ENCODE measurements around the gene LAMA4.

Gene LAMA4

GRCh38 chr6:112237066-112237465 lies 17.3 kb downstream of the LAMA4 start:
- DNase-seq (ENCODE audit: low spot score): no peak

- no peak for DNase-seq (ENCODE audit: low spot score)
These were observed 18.4 kb downstream of the LAMA4 start for GRCh38 chr6:112235956-112236355.

- DNase-seq (ENCODE audit: low spot score): no peak
These were observed 19.8 kb downstream of the LAMA4 start for GRCh38 chr6:112234601-112235000.

- DNase-seq (ENCODE audit: low spot score): peak; percentile 55
These were observed 20.5 kb downstream of the LAMA4 start for GRCh38 chr6:112233847-112234246.

GRCh38 chr6:112232845-112233256 lies 21.5 kb downstream of the LAMA4 start:
- DNase-seq (ENCODE audit: low spot score): peak; percentile 33

- DNase-seq (ENCODE audit: low spot score): no peak
These were observed 22.7 kb downstream of the LAMA4 start for GRCh38 chr6:112231594-112232060.

GRCh38 chr6:112231164-112231563 lies 23.2 kb downstream of the LAMA4 start:
- no peak for DNase-seq (ENCODE audit: low spot score)

GRCh38 chr6:112228480-112229332 lies 25.7 kb downstream of the LAMA4 start:
- DNase-seq (ENCODE audit: low spot score): no peak

- no peak for DNase-seq (ENCODE audit: low spot score)
These were observed 26.4 kb downstream of the LAMA4 start for GRCh38 chr6:112227992-112228391.

GRCh38 chr6:112227411-112227810 lies 27.0 kb downstream of the LAMA4 start:
- no peak for DNase-seq (ENCODE audit: low spot score)

- peak; percentile 24 for DNase-seq (ENCODE audit: low spot score)
These were observed 28.7 kb downstream of the LAMA4 start for GRCh38 chr6:112225691-112226090.

GRCh38 chr6:112224088-112224487 lies 30.3 kb downstream of the LAMA4 start:
- DNase-seq (ENCODE audit: low spot score): no peak

GRCh38 chr6:112223070-112223861 lies 31.1 kb downstream of the LAMA4 start:
- peak; percentile 65 for DNase-seq (ENCODE audit: low spot score)

- DNase-seq (ENCODE audit: low spot score): peak; percentile 44
These were observed 32.1 kb downstream of the LAMA4 start for GRCh38 chr6:112221981-112222852.

GRCh38 chr6:112221561-112221960 lies 32.8 kb downstream of the LAMA4 start:
- no peak for DNase-seq (ENCODE audit: low spot score)

GRCh38 chr6:112218563-112218962 lies 35.8 kb downstream of the LAMA4 start:
- DNase-seq (ENCODE audit: low spot score): peak; percentile 16

- peak; percentile 61 for DNase-seq (ENCODE audit: low spot score)
These were observed 37.5 kb downstream of the LAMA4 start for GRCh38 chr6:112216662-112217551.

- DNase-seq (ENCODE audit: low spot score): no peak
These were observed 38.7 kb downstream of the LAMA4 start for GRCh38 chr6:112215488-112216284.

GRCh38 chr6:112214739-112215269 lies 39.6 kb downstream of the LAMA4 start:
- no peak for DNase-seq (ENCODE audit: low spot score)

- DNase-seq (ENCODE audit: low spot score): no peak
These were observed 43.5 kb downstream of the LAMA4 start for GRCh38 chr6:112210852-112211251.

Measured in AG20443 (cell line).